Fibroblast of mammary gland (primary cell): Measurements from ENCODE around the gene B4GALT7.

Experiments used
- DNase-seq: peaks from one replicate; pipeline ENCODE4 v3.0.0-alpha.2; 2010; ENCODE audit warnings: low read depth
- H3K4me3 ChIP-seq: 2 replicates; pipeline ENCODE4 v1.5.1; 2011; ENCODE audit warnings: low read depth, mild to moderate bottlenecking, low read length, moderate library complexity; ENCODE audit not compliant: control insufficient read depth
- CTCF ChIP-seq: conservative IDR thresholded peaks from 2 replicates; pipeline ENCODE4 v1.5.1; 2011; ENCODE audit warnings: low read depth, low read length, inconsistent platforms; ENCODE audit not compliant: control insufficient read depth, insufficient read depth

Gene B4GALT7

GRCh38 chr5:177592905-177593304 lies 7.0 kb upstream of the B4GALT7 start:
- DNase-seq: no peak
- peak overlapping the region; percentile 93 for H3K4me3 ChIP-seq
- no peak for TF ChIP-seq CTCF

- no peak for TF ChIP-seq CTCF
- no peak for DNase-seq
- H3K4me3 ChIP-seq: peak overlapping the region; percentile 93
Measured at GRCh38 chr5:177593511-177593910, 6.4 kb upstream of the B4GALT7 start.

- DNase-seq: no peak
- TF ChIP-seq CTCF: no peak
- H3K4me3 ChIP-seq: no peak overlapping the region
Measured at GRCh38 chr5:177594071-177594470, 5.9 kb upstream of the B4GALT7 start.

GRCh38 chr5:177595026-177595585 lies 4.8 kb upstream of the B4GALT7 start:
- H3K4me3 ChIP-seq: no peak overlapping the region
- DNase-seq: no peak
- no peak for TF ChIP-seq CTCF

GRCh38 chr5:177595991-177596774 lies 3.7 kb upstream of the B4GALT7 start:
- no peak overlapping the region for H3K4me3 ChIP-seq
- no peak for DNase-seq
- TF ChIP-seq CTCF: no peak

- no peak overlapping the region for H3K4me3 ChIP-seq
- DNase-seq: no peak
- TF ChIP-seq CTCF: no peak
Measured at GRCh38 chr5:177596775-177597238, 3.1 kb upstream of the B4GALT7 start.
